PC-3 (cell line): ENCODE results near the gene SPACA6.

Experiments
- CTCF ChIP-seq: fragments of 300-600 bp; sonication (generic); conservative IDR thresholded peaks from 2 replicates; pipeline ENCODE4 v1.5.1; 2017; ENCODE audit warnings: antibody characterized with exemption, low read depth, mild to moderate bottlenecking, low read length
- EZH2 ChIP-seq: fragments of 300-600 bp; sonication (generic); IDR thresholded peaks from one replicate; pipeline ENCODE4 v1.6.1; 2017; ENCODE audit warnings: antibody characterized with exemption, mild to moderate bottlenecking, low read length; ENCODE audit not compliant: unreplicated experiment

GRCh38 chr19:51702825-51703574, 9.9 kb downstream of the SPACA6 start:
- no peak for TF ChIP-seq CTCF
- TF ChIP-seq EZH2 = no peak
